SU-DHL-6 (cell line): ENCODE data around the gene FABP7.

ENCODE experiments used
- H2AFZ ChIP-seq: fragments of 200-600 bp; sonication (generic); 2 replicates; pipeline ENCODE4 v1.6.1; 2014; ENCODE audit warnings: low read depth, mild to moderate bottlenecking, moderate library complexity, mixed read lengths, antibody characterized with exemption, low read length; ENCODE audit not compliant: severe bottlenecking
- H3F3A ChIP-seq: fragments of 200-600 bp; shearing (Covaris generic); 2 replicates; pipeline ENCODE4 v1.6.0; 2016; ENCODE audit warnings: antibody characterized with exemption, mild to moderate bottlenecking; ENCODE audit not compliant: insufficient read depth
- H3K27ac ChIP-seq: fragments of 200-600 bp; sonication (generic); 2 replicates; pipeline ENCODE4 v1.5.1; 2016; ENCODE audit warnings: low read depth, mild to moderate bottlenecking, low read length, moderate library complexity, mixed read lengths
- H3K27me3 ChIP-seq: fragments of 200-600 bp; sonication (generic), shearing (Covaris generic); 2 replicates; pipeline ENCODE4 v1.6.0; 2014; ENCODE audit warnings: mild to moderate bottlenecking, low read length
- H3K36me3 ChIP-seq: fragments of 200-600 bp; sonication (generic); 2 replicates; pipeline ENCODE4 v1.6.1; 2014; ENCODE audit warnings: mild to moderate bottlenecking, low read length, mixed read lengths
- H3K4me2 ChIP-seq: fragments of 300-600, 200-600 bp; shearing (Covaris generic), sonication (generic); 2 replicates; pipeline ENCODE4 v1.6.0; 2014; ENCODE audit warnings: low read length, low read depth, mild to moderate bottlenecking; ENCODE audit not compliant: poor library complexity, severe bottlenecking
- H3K4me3 ChIP-seq: fragments of 200-600 bp; sonication (generic); 2 replicates; pipeline ENCODE4 v1.5.1; 2014; ENCODE audit warnings: antibody characterized with exemption, low read length, mild to moderate bottlenecking, mixed read lengths; ENCODE audit not compliant: insufficient read depth, poor library complexity, severe bottlenecking
- H3K79me2 ChIP-seq: fragments of 200-600 bp; sonication (generic); 2 replicates; pipeline ENCODE4 v1.6.1; 2014; ENCODE audit warnings: mild to moderate bottlenecking, low read length, moderate library complexity; ENCODE audit not compliant: insufficient read depth
- H3K9ac ChIP-seq: fragments of 200-600 bp; sonication (generic); 2 replicates; pipeline ENCODE4 v1.7.0; 2014; ENCODE audit warnings: mild to moderate bottlenecking, low read length
- H3K9me2 ChIP-seq: fragments of 200-600 bp; sonication (generic); replicated peaks from 2 replicates; pipeline ENCODE4 v1.6.1; 2014; ENCODE audit warnings: low read length; ENCODE audit not compliant: insufficient read depth
- H3K9me3 ChIP-seq: fragments of 200-600 bp; sonication (generic); 2 replicates; pipeline ENCODE4 v1.6.1; 2014; ENCODE audit warnings: low read length, mixed read lengths; ENCODE audit not compliant: insufficient read depth
- H4K20me1 ChIP-seq: fragments of 200-600 bp; sonication (generic); 2 replicates; pipeline ENCODE4 v1.6.1; 2014; ENCODE audit warnings: low read depth, mild to moderate bottlenecking, antibody characterized with exemption, low read length, moderate library complexity, mixed read lengths
- CTCF ChIP-seq: fragments of 200-600 bp; sonication (generic); IDR thresholded peaks from one replicate; pipeline ENCODE4 v1.5.1; 2017; ENCODE audit warnings: antibody characterized with exemption, mild to moderate bottlenecking, low read length, moderate library complexity; ENCODE audit not compliant: insufficient read depth, poor library complexity, severe bottlenecking
- EZH2phosphoT487 ChIP-seq: fragments of 200-600 bp; sonication (generic), shearing (Covaris generic); conservative IDR thresholded peaks from 2 replicates; pipeline ENCODE4 v1.6.1; 2018; ENCODE audit warnings: mild to moderate bottlenecking, antibody characterized with exemption, low read length, moderate library complexity, mixed read lengths

Gene FABP7

GRCh38 chr6:122754191-122754731 is 25.3 kb upstream of the FABP7 start:
- no peaks in the 10 kb centered on the region for H3K9me3 ChIP-seq
- no peaks in the 10 kb centered on the region for H3K9me2 ChIP-seq
- no peaks in the 10 kb centered on the region for H3F3A ChIP-seq
- no peak overlapping the region for H3K4me3 ChIP-seq
- TF ChIP-seq EZH2phosphoT487, result no peak
- H3K36me3 ChIP-seq, result no peaks in the 10 kb centered on the region
- no peak overlapping the region for H2AFZ ChIP-seq
- H3K79me2 ChIP-seq, result no peaks in the 10 kb centered on the region
- no peak overlapping the region for H3K4me2 ChIP-seq
- H3K27ac ChIP-seq, result no peak overlapping the region
- no peaks in the 10 kb centered on the region for H3K27me3 ChIP-seq
- H4K20me1 ChIP-seq, result no peaks in the 10 kb centered on the region
- no peak overlapping the region for H3K9ac ChIP-seq

DNA sequence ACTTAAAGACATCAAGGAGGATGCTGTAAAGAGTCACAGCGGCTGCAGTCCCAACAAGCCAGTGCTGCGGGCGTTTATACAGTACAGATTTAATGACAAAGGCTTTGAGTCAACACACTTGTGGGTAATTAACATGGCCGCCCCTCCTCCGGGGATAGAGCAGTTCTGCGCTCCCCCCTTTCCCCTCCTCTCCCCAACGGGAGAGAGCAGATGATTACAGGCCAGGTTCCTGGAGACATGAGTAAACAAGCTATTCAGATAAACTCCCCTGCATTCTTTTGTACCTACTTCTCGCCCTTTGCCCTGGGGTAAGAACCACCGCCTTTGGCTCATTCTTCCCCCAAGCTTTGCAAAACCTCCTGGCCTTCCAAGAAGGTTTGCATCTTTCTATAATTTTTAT is 23.6 kb upstream of the FABP7 start:
- H3K36me3 ChIP-seq, result no peaks in the 10 kb centered on the region
- H3K9ac ChIP-seq, result no peak overlapping the region
- no peaks in the 10 kb centered on the region for H3K9me2 ChIP-seq
- no peaks in the 10 kb centered on the region for H3K9me3 ChIP-seq
- no peak overlapping the region for H3K27ac ChIP-seq
- no peaks in the 10 kb centered on the region for H3K79me2 ChIP-seq
- no peaks in the 10 kb centered on the region for H3K27me3 ChIP-seq
- no peak overlapping the region for H2AFZ ChIP-seq
- no peaks in the 10 kb centered on the region for H4K20me1 ChIP-seq
- no peak overlapping the region for H3K4me2 ChIP-seq
- TF ChIP-seq EZH2phosphoT487 (no peak), CTCF (no peak)
- H3F3A ChIP-seq, result no peaks in the 10 kb centered on the region
- no peak overlapping the region for H3K4me3 ChIP-seq

GRCh38 chr6:122758927-122759334 is 20.6 kb upstream of the FABP7 start:
- Histone ChIP-seq H3K4me3 (no peak overlapping the region), H3K9ac (no peak overlapping the region), H3K4me2 (no peak overlapping the region), H3K9me2 (no peaks in the 10 kb centered on the region), H3K36me3 (no peaks in the 10 kb centered on the region), H3K79me2 (no peaks in the 10 kb centered on the region), H3K9me3 (no peaks in the 10 kb centered on the region), H2AFZ (no peak overlapping the region), H3K27ac (no peak overlapping the region), H4K20me1 (no peaks in the 10 kb centered on the region), H3F3A (no peaks in the 10 kb centered on the region), H3K27me3 (no peaks in the 10 kb centered on the region)
- TF ChIP-seq EZH2phosphoT487 (no peak), CTCF (no peak)

DNA sequence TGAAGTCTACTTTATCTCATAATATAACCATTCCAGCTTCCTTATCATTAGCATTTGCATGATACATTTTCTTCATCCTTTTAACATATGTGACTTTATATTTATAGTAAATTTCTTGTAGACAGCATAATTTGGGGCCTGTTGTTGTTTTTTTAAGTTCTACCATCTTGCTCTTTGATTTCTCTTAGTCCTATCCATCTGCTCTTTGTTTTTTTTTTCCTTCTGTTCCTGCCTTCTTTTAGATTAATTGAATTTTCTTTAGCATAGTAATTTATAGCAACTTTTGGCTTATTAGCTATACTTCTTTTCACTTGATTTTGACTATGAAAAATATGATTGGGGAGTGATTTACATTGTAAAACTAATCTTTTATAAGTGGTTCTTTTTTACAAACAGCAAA is 19.2 kb upstream of the FABP7 start:
- Histone ChIP-seq H3K4me3 (no peak overlapping the region), H3K27ac (no peak overlapping the region), H3K27me3 (no peaks in the 10 kb centered on the region), H2AFZ (no peak overlapping the region), H3K9me3 (no peaks in the 10 kb centered on the region), H3K9ac (no peak overlapping the region), H3K36me3 (no peaks in the 10 kb centered on the region), H3K9me2 (no peaks in the 10 kb centered on the region), H3K4me2 (no peak overlapping the region), H4K20me1 (no peaks in the 10 kb centered on the region), H3F3A (no peaks in the 10 kb centered on the region), H3K79me2 (no peaks in the 10 kb centered on the region)
- TF ChIP-seq EZH2phosphoT487 (no peak), CTCF (no peak)
